Large intestine (tissue), 3 donors: ENCODE data around the gene PRRX1. TPM values are rescaled to one million over a fixed set of nuclear protein-coding genes. Genes with fewer than 3 reads are reported as not detected.

Experiments
- DNase-seq, 2 donors: peaks; one replicate each; pipeline versions ENCODE4 v3.0.0 to v3.0.0-alpha.2; 2013
- H3K27ac ChIP-seq: one replicate; pipeline ENCODE4 v1.5.1; 2013; ENCODE audit warnings: low read length
- H3K27me3 ChIP-seq: 2 replicates; pipeline ENCODE4 v1.6.1; 2013; ENCODE audit warnings: low read length; ENCODE audit not compliant: control insufficient read depth, insufficient read depth
- H3K36me3 ChIP-seq: 2 replicates; pipeline ENCODE4 v1.6.1; 2013; ENCODE audit warnings: low read length; ENCODE audit not compliant: control insufficient read depth, insufficient read depth
- H3K4me1 ChIP-seq: one replicate; pipeline ENCODE4 v1.6.1; 2013; ENCODE audit warnings: low read length; ENCODE audit not compliant: control insufficient read depth, insufficient read depth
- H3K4me3 ChIP-seq: one replicate; pipeline ENCODE4 v1.5.1; 2013; ENCODE audit warnings: low read length
- H3K9me3 ChIP-seq: one replicate; pipeline ENCODE4 v1.6.1; 2013; ENCODE audit warnings: mild to moderate bottlenecking, low read depth, low read length, moderate library complexity; ENCODE audit not compliant: control insufficient read depth
- WGBS: methylation state at CpG from one replicate; pipeline ENCODE4 v1.1.5; 2013; ENCODE audit warnings: low lambda C conversion rate; ENCODE audit not compliant: insufficient coverage; 5-methylcytosine and 5-hydroxymethylcytosine counted together
- polyA plus RNA-seq: library from polyadenylated mRNA; unstranded; fragments of 120-200 nt; gene quantifications from one replicate; pipeline ENCODE4 v1.2.1, GENCODE V29; 2013

Gene PRRX1
- polyA plus RNA-seq, 1 donor = 3.3 TPM

- H3K27me3 ChIP-seq = no peaks in the 10 kb centered on the region
- no peak overlapping the region for H3K27ac ChIP-seq
- no peaks in the 10 kb centered on the region for H3K36me3 ChIP-seq
- H3K9me3 ChIP-seq = no peaks in the 10 kb centered on the region
- DNase-seq = no peak
- H3K4me3 ChIP-seq = no peak overlapping the region
- H3K4me1 ChIP-seq = no peaks in the 10 kb centered on the region
These were observed 27.3 kb downstream of the PRRX1 start for GRCh38 chr1:170691258-170691657.

DNA sequence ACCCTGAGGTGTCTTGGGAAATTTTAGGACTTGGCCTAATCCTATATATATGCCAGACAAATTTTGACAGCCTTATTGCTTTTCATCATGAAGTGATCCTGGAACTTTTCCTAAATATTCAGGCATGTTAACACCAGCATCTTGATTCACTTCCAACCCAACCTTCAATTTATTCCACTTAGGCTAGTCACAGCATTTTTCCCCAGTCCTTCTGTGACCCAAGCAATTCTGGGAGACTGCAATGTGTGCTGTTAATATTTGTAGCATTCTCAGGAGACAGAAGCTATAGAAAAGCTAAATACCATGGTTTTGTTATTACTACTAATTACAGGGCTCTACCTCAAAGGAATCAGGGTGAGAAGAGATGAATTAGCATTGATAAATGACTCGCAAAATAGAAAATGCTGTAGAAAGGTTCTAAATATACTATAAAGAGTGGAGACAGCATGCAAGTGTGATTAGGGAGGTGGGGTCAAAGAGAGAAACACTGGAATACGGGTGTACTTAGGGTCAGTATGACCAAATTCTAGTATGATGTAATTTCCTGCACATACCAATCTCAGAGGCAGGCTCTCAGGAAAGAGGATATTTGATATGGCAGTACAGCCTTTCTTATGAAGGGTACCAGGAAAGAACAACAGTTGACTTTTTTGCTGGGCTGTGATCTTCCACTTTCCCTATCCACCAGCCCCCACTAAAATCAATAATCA is 29.1 kb downstream of the PRRX1 start:
- Histone ChIP-seq H3K27me3 (no peaks in the 10 kb centered on the region), H3K4me1 (no peaks in the 10 kb centered on the region), H3K4me3 (no peak overlapping the region), H3K9me3 (no peaks in the 10 kb centered on the region), H3K36me3 (no peaks in the 10 kb centered on the region), H3K27ac (no peak overlapping the region)
- DNase-seq = no peak
- no CpG with 5 or more reads among the region's 2 CpGs for WGBS

DNA sequence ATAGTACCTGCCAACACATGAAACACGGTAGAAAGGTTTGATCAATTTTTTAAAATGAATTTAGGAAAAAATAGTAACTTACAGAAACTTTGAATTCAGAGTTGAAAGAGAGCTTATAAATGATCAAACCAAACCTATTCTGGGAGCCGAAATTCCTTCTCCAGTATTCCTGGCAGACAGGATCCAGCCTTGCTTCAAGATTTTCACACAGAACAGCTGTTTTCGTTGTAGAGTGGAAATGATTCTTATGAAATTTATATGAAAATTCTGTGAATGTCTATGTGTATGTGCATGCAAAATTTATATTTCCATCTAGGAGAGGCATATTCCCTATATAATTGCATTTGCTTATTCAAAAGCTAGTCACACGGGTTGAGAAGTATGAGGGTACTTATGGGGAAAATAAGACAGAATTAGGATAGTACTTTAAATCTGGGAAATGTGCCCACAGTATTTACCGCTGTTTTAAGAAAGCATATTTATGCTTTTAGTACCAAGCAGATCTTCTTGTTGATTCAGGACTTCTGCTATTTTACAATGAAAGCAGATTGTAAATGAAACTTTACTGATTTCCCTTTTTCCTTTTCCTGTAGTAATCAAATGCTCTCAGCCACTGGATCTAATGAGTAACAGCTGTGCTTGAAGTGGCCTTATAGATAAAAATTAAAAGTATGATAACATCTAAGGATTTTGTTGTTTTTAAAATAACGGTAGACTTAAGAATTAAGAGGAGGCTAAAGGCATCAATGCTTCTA is 30.4 kb downstream of the PRRX1 start:
- H3K36me3 ChIP-seq = no peaks in the 10 kb centered on the region
- no peaks in the 10 kb centered on the region for H3K27me3 ChIP-seq
- no peak overlapping the region for H3K27ac ChIP-seq
- WGBS = 83% methylated on average over 5 of the region's 6 CpGs
- H3K9me3 ChIP-seq = no peaks in the 10 kb centered on the region
- DNase-seq = no peak
- no peak overlapping the region for H3K4me3 ChIP-seq
- H3K4me1 ChIP-seq = no peaks in the 10 kb centered on the region

GRCh38 chr1:170695955-170696590 is 32.1 kb downstream of the PRRX1 start:
- 64% methylated on average over 3 of the region's 6 CpGs for WGBS
- H3K27ac ChIP-seq = no peak overlapping the region

GRCh38 chr1:170696591-170697290 is 32.8 kb downstream of the PRRX1 start:
- 100% methylated on average over 1 of the region's 6 CpGs for WGBS
- no peak for DNase-seq
- no peaks in the 10 kb centered on the region for H3K9me3 ChIP-seq
- H3K36me3 ChIP-seq = no peaks in the 10 kb centered on the region
- H3K4me1 ChIP-seq = no peaks in the 10 kb centered on the region
- H3K27ac ChIP-seq = no peak overlapping the region
- no peak overlapping the region for H3K4me3 ChIP-seq
- peaks cover 2% of the 10 kb centered on the region for H3K27me3 ChIP-seq

More at GRCh38 chr1:170695955-170696590, 32.1 kb downstream of the PRRX1 start:
- no peaks in the 10 kb centered on the region for H3K9me3 ChIP-seq
- H3K36me3 ChIP-seq = no peaks in the 10 kb centered on the region
- H3K4me3 ChIP-seq = no peak overlapping the region
- no peak for DNase-seq
- peaks cover 2% of the 10 kb centered on the region for H3K27me3 ChIP-seq
- H3K4me1 ChIP-seq = no peaks in the 10 kb centered on the region

GRCh38 chr1:170697316-170697715 is 33.4 kb downstream of the PRRX1 start:
- H3K9me3 ChIP-seq = no peaks in the 10 kb centered on the region
- H3K4me3 ChIP-seq = no peak overlapping the region
- no peak for DNase-seq
- H3K4me1 ChIP-seq = no peaks in the 10 kb centered on the region
- no peak overlapping the region for H3K27ac ChIP-seq
- H3K27me3 ChIP-seq = peaks cover 2% of the 10 kb centered on the region
- no peaks in the 10 kb centered on the region for H3K36me3 ChIP-seq

- H3K4me3 ChIP-seq = no peak overlapping the region
- H3K36me3 ChIP-seq = no peaks in the 10 kb centered on the region
- no peak overlapping the region for H3K27ac ChIP-seq
- H3K9me3 ChIP-seq = no peaks in the 10 kb centered on the region
- DNase-seq = no peak
- peaks cover 2% of the 10 kb centered on the region for H3K27me3 ChIP-seq
- H3K4me1 ChIP-seq = no peaks in the 10 kb centered on the region
- WGBS = 80% methylated on average over 5 of the region's 11 CpGs
These were observed 34.7 kb downstream of the PRRX1 start for GRCh38 chr1:170698301-170699275.

DNA sequence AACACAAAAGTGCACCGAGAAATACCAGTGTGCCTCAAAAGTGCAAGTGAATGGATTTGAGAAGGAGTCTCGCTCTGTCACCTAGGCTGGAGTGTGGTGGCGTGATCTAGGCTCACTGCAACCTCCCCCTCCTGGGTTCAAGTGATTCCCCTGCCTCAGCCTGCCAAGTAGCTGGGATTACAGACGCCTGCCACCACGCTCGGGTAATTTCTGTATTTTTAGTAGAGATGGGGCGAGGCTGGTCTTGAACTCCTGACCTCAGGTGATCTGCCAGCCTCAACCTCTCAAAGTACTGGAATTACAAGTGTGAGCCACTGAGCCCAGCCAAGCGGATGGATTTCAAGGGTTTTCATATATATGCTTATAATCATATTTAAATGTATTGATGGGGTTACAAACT is 35.8 kb downstream of the PRRX1 start:
- WGBS = 60% methylated on average over 1 of the region's 8 CpGs
- no peaks in the 10 kb centered on the region for H3K4me1 ChIP-seq
- DNase-seq = no peak
- no peaks in the 10 kb centered on the region for H3K36me3 ChIP-seq
- H3K4me3 ChIP-seq = no peak overlapping the region
- H3K9me3 ChIP-seq = no peaks in the 10 kb centered on the region
- H3K27ac ChIP-seq = no peak overlapping the region
- H3K27me3 ChIP-seq = peaks cover 2% of the 10 kb centered on the region

GRCh38 chr1:170700842-170701615 is 37.1 kb downstream of the PRRX1 start:
- Histone ChIP-seq H3K4me1 (no peaks in the 10 kb centered on the region), H3K27me3 (peaks cover 2% of the 10 kb centered on the region), H3K9me3 (no peaks in the 10 kb centered on the region), H3K27ac (no peak overlapping the region), H3K4me3 (no peak overlapping the region), H3K36me3 (no peaks in the 10 kb centered on the region)
- DNase-seq = no peak
- WGBS = no CpG with 5 or more reads among the region's 1 CpG
